Measurements from ENCODE around the gene DIAPH2.

DIAPH2 gene

DNA sequence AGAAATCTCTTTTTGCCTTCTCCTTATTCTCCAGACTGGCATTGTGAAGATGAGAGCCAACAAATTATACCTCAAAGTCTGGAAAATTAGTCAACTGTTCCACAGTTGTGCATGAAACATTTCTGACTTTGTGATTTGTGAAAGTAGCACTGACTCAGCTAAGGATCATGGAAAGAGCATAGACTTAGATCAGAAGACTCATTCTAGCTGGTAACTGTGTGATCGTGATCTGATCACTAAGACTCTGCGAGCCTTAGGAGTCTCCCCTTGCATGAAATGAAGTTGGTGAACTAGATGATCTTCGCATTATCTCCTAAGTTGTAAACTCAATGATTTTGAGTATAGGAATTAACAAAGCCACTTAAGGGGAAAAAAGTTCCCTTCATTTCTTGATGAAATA lies 867.2 kb downstream of the DIAPH2 start:
- TF ChIP-seq, protein P1, sequence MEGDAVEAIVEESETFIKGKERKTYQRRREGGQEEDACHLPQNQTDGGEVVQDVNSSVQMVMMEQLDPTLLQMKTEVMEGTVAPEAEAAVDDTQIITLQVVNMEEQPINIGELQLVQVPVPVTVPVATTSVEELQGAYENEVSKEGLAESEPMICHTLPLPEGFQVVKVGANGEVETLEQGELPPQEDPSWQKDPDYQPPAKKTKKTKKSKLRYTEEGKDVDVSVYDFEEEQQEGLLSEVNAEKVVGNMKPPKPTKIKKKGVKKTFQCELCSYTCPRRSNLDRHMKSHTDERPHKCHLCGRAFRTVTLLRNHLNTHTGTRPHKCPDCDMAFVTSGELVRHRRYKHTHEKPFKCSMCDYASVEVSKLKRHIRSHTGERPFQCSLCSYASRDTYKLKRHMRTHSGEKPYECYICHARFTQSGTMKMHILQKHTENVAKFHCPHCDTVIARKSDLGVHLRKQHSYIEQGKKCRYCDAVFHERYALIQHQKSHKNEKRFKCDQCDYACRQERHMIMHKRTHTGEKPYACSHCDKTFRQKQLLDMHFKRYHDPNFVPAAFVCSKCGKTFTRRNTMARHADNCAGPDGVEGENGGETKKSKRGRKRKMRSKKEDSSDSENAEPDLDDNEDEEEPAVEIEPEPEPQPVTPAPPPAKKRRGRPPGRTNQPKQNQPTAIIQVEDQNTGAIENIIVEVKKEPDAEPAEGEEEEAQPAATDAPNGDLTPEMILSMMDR (IDR thresholded peaks at IDR 0.05): no peak
- H3K9me3 Mint-ChIP-seq: no peaks in the 10 kb centered on the region
- H3K27ac Mint-ChIP-seq: no peak overlapping the region
- no peaks in the 10 kb centered on the region for H3K36me3 Mint-ChIP-seq (ENCODE audit: low read depth)
- no peaks in the 10 kb centered on the region for H3K4me1 Mint-ChIP-seq
- H3K4me3 Mint-ChIP-seq: no peak overlapping the region
- DNase-seq: no peak
- H3K27me3 Mint-ChIP-seq (ENCODE audit: low read depth, poor library complexity): no peaks in the 10 kb centered on the region

DNA sequence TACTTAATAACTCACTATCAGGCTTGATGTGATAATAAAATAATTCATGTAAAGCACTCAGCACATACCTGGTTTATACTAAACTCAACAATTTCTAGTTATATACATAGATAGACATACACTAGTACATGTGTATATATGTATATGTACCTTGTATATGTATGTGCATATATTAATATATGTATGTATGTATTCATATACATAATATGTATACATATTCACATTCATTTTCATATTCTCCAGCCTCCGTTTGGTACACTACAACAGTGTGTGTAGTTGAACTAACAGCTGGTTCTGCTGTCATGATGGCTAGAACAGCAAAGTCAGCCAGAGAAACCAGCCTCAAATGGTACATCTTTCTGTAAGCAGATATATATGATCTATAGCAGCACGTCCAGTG lies 869.2 kb downstream of the DIAPH2 start:
- Mint-ChIP-seq H3K9me3 (no peaks in the 10 kb centered on the region), H3K27ac (no peak overlapping the region), H3K4me1 (no peaks in the 10 kb centered on the region), H3K27me3 (ENCODE audit: low read depth, poor library complexity) (no peaks in the 10 kb centered on the region), H3K36me3 (ENCODE audit: low read depth) (no peaks in the 10 kb centered on the region), H3K4me3 (no peak overlapping the region)
- TF ChIP-seq, protein P1 (IDR thresholded peaks at IDR 0.05): no peak
- DNase-seq: no peak

DNA sequence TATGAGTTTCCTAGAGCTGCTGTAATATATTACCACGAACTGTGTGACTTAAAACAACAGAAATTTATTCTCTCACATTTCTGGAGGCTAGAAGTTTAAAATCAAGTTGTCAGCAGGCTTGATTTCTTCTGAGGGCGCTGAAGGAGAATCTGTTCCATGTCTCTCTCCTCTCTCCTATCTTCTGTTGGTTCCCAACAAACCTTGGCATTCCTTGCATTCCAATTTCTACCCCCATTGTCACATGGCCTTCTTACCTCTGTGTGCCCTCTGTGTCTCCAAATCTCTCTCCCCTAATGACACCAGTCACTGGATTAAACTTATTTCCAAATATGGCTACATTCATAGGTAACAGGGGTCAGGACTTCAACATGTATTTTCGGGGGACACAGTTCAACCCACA lies 871.7 kb downstream of the DIAPH2 start:
- no peaks in the 10 kb centered on the region for H3K4me1 Mint-ChIP-seq
- no peaks in the 10 kb centered on the region for H3K9me3 Mint-ChIP-seq
- no peak for DNase-seq
- no peak overlapping the region for H3K4me3 Mint-ChIP-seq
- H3K27ac Mint-ChIP-seq: no peak overlapping the region
- no peaks in the 10 kb centered on the region for H3K36me3 Mint-ChIP-seq (ENCODE audit: low read depth)
- H3K27me3 Mint-ChIP-seq (ENCODE audit: low read depth, poor library complexity): no peaks in the 10 kb centered on the region
- TF ChIP-seq, protein P1 (IDR thresholded peaks at IDR 0.05): no peak

DNA sequence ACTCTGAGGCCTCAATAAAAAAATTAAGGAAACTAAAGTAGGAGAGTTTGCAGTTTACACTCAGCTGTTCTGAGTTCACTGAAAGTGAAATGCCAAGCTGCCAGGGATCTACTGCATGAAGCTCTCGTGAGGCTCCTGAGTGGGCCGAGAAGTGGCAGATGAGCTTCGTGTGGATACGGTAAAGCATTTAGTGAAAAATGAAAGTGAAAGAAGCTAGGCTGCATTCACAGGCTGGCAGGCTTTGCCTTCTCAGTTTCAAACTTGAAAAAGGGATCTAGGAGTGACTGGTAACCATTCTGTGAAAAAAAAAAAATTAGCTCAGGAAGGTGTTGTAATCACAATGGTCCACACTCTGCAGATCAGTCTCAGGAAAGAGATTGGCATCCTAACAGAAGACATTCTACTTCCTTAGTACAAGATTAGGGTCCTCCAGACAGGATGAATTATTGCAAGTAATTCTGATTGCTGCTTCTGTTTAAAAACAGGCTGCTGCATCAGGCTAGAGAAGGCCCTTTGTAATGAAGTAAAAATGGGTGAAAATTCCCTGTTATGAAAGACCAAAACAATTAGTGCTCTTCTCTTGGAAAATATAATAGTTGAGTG lies 879.0 kb downstream of the DIAPH2 start:
- no peaks in the 10 kb centered on the region for H3K36me3 Mint-ChIP-seq (ENCODE audit: low read depth)
- H3K27ac Mint-ChIP-seq: no peak overlapping the region
- DNase-seq: no peak
- no peaks in the 10 kb centered on the region for H3K9me3 Mint-ChIP-seq
- TF ChIP-seq, protein P1 (IDR thresholded peaks at IDR 0.05): no peak
- peaks cover 6% of the 10 kb centered on the region for H3K4me1 Mint-ChIP-seq
- no peaks in the 10 kb centered on the region for H3K27me3 Mint-ChIP-seq (ENCODE audit: low read depth, poor library complexity)
- no peak overlapping the region for H3K4me3 Mint-ChIP-seq

DNA sequence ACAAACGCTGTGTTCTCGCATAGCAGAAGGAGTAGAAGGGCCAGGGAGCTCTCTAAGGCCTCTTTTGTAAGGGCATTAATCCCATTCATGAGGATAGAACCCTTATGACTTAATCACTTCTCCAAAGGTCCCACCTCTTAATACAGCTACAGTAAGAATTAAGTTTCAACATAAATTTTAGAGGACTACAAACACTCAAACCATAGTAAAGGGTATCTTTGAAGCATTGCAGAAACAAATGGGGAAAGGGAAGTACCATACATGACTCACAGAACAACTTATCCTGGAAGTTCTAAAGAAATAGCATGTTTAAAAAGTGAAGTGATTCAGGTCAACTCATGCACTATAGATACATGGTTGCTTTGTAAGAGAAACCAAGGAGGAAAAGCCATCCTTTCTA lies 879.9 kb downstream of the DIAPH2 start:
- Mint-ChIP-seq H3K27me3 (ENCODE audit: low read depth, poor library complexity) (no peaks in the 10 kb centered on the region), H3K36me3 (ENCODE audit: low read depth) (no peaks in the 10 kb centered on the region), H3K4me1 (peaks cover 6% of the 10 kb centered on the region), H3K9me3 (no peaks in the 10 kb centered on the region), H3K4me3 (no peak overlapping the region), H3K27ac (no peak overlapping the region)
- no peak for DNase-seq
- TF ChIP-seq, protein P1 (IDR thresholded peaks at IDR 0.05): no peak

DNA sequence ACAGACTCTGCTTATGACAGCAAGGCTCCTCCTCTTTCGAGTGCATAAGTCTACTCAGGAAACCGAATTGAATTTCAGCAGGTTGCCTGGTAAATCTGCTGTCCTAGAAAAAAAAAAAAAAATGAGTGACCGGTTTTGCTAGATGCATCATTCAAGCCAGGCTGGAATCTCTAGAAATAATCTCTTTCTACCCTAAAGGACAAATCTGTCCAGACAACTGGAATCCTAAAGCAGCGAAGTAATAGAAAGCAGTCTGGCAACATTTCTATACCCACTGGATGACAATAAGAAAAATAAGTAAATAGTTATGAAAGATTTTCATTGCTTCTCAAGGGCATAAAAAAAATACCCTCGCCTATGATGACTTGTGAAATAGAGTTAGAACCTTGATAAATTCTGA lies 902.5 kb downstream of the DIAPH2 start:
- no peaks in the 10 kb centered on the region for H3K4me1 Mint-ChIP-seq
- no peak for DNase-seq
- no peaks in the 10 kb centered on the region for H3K36me3 Mint-ChIP-seq (ENCODE audit: low read depth)
- no peak overlapping the region for H3K27ac Mint-ChIP-seq
- no peaks in the 10 kb centered on the region for H3K9me3 Mint-ChIP-seq
- H3K4me3 Mint-ChIP-seq: no peak overlapping the region
- TF ChIP-seq, protein P1 (IDR thresholded peaks at IDR 0.05): no peak
- H3K27me3 Mint-ChIP-seq (ENCODE audit: low read depth, poor library complexity): no peaks in the 10 kb centered on the region

Measured in nephron progenitor cell (in vitro differentiated cells).